WI38 (cell line): ENCODE data around the gene GPRC5D.

Experiments used
- H3K4me3 ChIP-seq: 2 replicates; pipeline ENCODE4 v1.5.1; 2011; ENCODE audit warnings: low read depth, mild to moderate bottlenecking, control low read depth, low read length
- TF ChIP-seq, protein P1 (sequence below): IDR thresholded peaks from 2 replicates; pipeline ENCODE4 v1.5.1; 2012; ENCODE audit warnings: low read depth, mild to moderate bottlenecking, control low read depth, low read length

GPRC5D gene

DNA sequence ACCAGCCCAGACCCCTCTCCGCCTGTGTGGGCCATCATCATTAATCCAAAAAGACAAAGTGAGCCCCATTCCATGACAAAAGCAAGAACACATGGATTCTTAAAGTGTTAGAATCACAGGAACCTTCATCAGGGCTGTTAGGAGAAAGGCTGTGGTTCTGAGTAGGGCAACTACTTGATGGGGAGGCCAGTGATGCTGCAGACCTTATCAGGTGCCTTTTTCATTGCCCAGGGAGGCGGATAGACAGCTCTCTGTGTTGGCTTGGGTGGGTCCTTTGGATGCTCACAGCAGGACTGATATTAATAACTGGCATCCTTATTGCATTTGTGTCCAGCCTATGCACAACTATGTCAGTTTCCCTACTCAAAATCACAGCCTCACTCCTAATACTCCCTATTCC is 45.8 kb upstream of the GPRC5D start:
- peak overlapping the region; percentile 5 for H3K4me3 ChIP-seq
- TF ChIP-seq, protein P1, sequence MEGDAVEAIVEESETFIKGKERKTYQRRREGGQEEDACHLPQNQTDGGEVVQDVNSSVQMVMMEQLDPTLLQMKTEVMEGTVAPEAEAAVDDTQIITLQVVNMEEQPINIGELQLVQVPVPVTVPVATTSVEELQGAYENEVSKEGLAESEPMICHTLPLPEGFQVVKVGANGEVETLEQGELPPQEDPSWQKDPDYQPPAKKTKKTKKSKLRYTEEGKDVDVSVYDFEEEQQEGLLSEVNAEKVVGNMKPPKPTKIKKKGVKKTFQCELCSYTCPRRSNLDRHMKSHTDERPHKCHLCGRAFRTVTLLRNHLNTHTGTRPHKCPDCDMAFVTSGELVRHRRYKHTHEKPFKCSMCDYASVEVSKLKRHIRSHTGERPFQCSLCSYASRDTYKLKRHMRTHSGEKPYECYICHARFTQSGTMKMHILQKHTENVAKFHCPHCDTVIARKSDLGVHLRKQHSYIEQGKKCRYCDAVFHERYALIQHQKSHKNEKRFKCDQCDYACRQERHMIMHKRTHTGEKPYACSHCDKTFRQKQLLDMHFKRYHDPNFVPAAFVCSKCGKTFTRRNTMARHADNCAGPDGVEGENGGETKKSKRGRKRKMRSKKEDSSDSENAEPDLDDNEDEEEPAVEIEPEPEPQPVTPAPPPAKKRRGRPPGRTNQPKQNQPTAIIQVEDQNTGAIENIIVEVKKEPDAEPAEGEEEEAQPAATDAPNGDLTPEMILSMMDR: no peak

DNA sequence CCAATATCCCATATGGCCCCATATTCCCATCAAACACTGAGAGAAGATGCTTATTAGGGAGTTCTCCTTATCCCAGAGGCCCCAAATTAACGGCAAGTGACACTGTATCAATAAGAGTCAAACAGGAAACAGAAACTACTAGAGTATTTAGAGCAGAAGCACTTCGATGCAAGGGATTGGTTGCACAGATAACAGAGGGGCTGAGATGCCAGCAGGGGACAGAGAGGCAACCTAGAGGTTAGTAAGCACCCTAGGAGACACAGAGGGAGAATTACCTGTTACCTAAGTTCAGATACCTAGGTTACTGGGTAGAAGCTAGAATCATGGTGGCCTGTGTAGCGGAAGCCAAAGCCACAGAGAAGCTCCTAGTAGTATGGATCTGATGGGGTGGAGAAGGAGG is 45.2 kb upstream of the GPRC5D start:
- TF ChIP-seq, protein P1: no peak
- no peak overlapping the region for H3K4me3 ChIP-seq

DNA sequence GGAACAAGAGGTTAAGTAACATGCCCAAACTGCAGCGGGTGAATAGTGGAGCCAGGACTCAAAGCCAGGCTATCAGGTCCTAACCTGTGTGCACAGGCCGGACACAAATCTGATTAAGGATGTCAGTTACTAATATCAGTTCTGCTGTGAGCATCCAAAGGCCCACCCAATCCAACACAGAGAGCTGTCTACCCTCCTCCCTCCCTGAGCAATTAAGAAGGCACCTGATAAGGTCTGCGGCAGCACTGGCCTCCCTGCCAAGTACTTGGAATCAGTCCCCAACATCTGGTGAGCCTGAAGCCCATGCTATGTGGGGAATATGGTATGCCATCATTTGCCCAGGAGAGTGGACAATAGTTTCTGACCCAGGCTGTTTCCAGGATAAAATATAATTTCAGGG is 44.2 kb upstream of the GPRC5D start:
- TF ChIP-seq, protein P1: no peak

DNA sequence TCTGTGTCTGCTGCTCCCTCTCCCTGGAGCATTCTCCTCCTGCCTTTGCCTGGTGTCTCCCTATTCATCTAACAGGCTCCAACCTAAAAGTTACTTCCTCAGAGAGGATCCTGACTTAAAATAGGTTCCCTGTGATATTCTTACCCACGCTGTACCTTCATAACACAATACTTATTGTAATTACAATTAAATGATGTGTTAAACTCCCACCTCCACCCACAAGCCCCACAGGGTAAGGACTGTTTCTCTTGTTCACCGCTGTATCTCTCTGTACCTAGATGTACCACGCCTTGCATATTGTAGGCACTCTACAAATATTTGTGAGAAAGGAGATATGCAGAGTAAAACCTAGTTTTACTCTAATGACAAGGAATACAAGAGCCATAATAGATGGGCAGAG is 43.1 kb upstream of the GPRC5D start:
- TF ChIP-seq, protein P1: no peak
- H3K4me3 ChIP-seq: no peak overlapping the region

More for the DNA sequence above, 44.2 kb upstream of the GPRC5D start:
- H3K4me3 ChIP-seq: no peak overlapping the region

DNA sequence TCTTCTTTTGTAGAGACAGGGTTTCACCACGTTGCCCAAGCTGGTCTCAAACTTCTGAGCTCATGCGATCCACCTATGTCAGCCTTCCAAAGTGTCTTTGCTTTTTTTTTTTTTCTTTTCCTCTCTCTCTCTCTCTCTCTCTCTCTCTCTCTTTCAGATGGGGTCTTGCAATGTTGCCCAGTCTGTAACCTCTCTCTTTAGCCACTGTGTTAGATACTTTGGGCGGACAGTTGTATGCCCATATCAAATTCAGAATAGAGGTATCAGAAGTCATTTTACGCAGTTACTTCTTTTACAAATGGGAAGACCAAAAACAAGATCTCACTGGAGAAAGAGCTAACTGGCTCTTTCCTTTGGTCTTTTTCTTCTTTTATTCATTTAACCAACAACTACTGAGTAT is 41.4 kb upstream of the GPRC5D start:
- H3K4me3 ChIP-seq: peak overlapping the region; percentile 49
- TF ChIP-seq, protein P1: no peak

DNA sequence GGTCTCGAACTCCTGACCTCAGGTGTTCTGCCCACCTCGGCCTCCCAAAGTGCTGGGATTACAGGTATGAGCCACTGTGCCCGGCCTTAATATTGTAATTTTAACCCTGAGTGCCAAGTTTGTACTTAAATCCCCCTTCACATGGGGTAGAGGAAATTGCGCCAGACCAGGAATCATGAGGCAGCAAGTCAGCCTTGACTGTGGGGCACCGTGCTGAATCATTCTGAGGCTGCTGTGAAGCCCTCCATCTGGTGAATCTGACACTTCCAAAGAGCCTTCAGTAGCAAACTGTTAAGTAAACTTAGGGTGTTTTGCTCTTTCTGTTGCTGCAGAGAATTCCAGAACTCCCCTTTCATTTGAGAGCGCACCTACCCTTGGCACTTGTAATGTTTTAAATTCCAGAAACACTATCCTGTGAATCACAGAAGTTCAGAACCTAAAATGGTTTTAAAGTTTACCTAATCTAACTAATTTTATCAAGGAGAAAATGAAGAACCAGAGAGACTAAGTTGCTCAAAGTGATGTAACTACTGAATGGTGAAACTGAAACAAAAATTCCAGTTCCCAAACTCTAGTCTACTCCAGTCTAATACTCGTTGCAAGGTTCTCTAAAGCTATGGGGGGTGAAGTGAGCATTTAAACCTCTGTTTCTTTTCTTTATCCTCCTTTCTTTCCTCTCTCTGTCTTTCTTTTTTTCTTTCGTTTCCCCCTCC is 40.6 kb upstream of the GPRC5D start:
- H3K4me3 ChIP-seq: peak overlapping the region; percentile 49
- TF ChIP-seq, protein P1: no peak

DNA sequence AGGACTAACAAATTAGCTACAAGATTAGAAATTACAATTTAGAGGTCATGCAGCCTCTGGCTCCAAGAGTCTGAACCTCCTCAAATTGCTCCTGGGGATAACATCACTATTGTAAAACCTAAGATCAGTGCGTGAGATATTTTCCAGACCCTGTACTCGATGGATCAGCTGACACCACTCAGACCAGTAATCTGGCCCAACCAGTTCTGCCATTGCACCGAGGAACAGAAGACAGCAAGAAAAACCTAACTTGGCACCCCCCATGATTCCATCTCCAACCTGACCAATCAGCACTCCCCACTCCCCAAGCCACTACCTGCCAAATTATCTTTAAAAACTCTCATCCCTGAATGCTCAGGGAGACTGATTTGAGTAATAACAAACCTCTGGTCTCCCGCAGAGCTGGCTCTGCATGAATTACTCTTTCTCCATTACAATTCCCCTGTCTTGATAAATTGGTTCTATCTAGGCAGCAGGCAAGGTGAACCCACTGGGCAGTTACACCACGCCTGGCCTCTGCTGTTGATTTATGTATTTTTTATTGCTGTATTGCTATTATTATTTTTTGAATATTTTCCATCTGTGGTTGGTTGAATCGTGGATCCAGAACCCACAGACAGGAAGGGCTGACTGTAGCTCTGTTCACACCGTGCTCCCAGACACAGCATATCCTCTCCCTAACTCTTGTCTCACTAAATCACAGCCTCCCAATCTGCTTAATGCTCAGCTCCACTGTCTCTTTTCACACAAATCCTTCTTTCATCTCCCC is 38.9 kb upstream of the GPRC5D start:
- H3K4me3 ChIP-seq: no peak overlapping the region
- TF ChIP-seq, protein P1: no peak
